K562 (cell line): Measurements from ENCODE around the gene PDE1C. TPM values are rescaled to one million over a fixed set of nuclear protein-coding genes. Genes with fewer than 3 reads are reported as not detected.

Source experiments
- ATAC-seq: fragments of 200-7000 bp; cut with Tn5 transposase; 3 replicates; pipeline ENCODE4 v1.9.1; 2020; ENCODE audit warnings: moderate library complexity
- BruUV-seq: library from RNA; stranded (reverse); fragments of 400-500 nt; replicated peaks from 2 replicates; lab custom pipeline; 2021; lab: Mats Ljungman, UMichigan
- CTCF ChIA-PET: fragments of 300-600 bp; formaldehyde crosslinking; extraction: SDS; loops from one replicate; lab custom pipeline; 2021; ENCODE audit warnings: low intra/inter-chr PET ratio; lab: Yijun Ruan, JAX
- POLR2A ChIA-PET: fragments of 300-600, 350-650 bp; sonication (Branson Sonifier 250); formaldehyde crosslinking; extraction: SDS; loops from one replicate; lab custom pipeline; 2021; ENCODE audit warnings: antibody characterized with exemption, inconsistent platforms; lab: Yijun Ruan, JAX
- DNase-seq, 4 experiments: peaks; one replicate each; pipeline versions ENCODE4 v3.0.0 to v3.0.0-alpha.2; 2011 to 2018; ENCODE audit warnings: low spot score in 3 of 4, mixed read lengths in 3 of 4; ENCODE audit errors: extremely low read depth in 1 of 4
- FAIRE-seq: peaks from 2 replicates; lab custom pipeline; 2011; peaks lifted over from hg19 to GRCh38; lab: Jason Lieb, UNC
- H2AFZ ChIP-seq: 2 replicates; pipeline ENCODE4 v1.6.0; 2011; ENCODE audit warnings: low read depth, low read length, control low read depth, inconsistent platforms
- H3K27ac ChIP-seq: fragments of 200-600 bp; 3 replicates; pipeline ENCODE4 v1.8.0; 2011; ENCODE audit warnings: low read depth, mild to moderate bottlenecking, control low read depth, inconsistent platforms, low read length, moderate library complexity, mixed read lengths; ENCODE audit errors: extremely low read depth
- H3K27me3 ChIP-seq, 2 experiments: fragments of 300-600 bp in 1 of 2; 2 replicates in 1 of 2; 3 replicates in 1 of 2; pipeline versions ENCODE4 v1.6.0 to v1.8.0; 2011; ENCODE audit warnings: inconsistent platforms in 2 of 2, low read length in 2 of 2, mild to moderate bottlenecking in 1 of 2, mixed read lengths in 1 of 2, moderate library complexity in 1 of 2; ENCODE audit not compliant: control insufficient read depth in 2 of 2, insufficient read depth in 2 of 2
- H3K36me3 ChIP-seq: fragments of 300-600 bp; 3 replicates; pipeline ENCODE4 v1.8.0; 2011; ENCODE audit warnings: mild to moderate bottlenecking, low read length, inconsistent platforms; ENCODE audit not compliant: control insufficient read depth, insufficient read depth
- H3K4me1 ChIP-seq, 2 experiments: fragments of 200-600 bp in 1 of 2; replicated peaks in 1 of 2; 2 replicates in 1 of 2; 3 replicates in 1 of 2; pipeline versions ENCODE4 v1.5.1 to v1.8.0; 2011; ENCODE audit warnings: inconsistent platforms in 2 of 2, low read length in 2 of 2, mild to moderate bottlenecking in 1 of 2, mixed read lengths in 1 of 2, moderate library complexity in 1 of 2; ENCODE audit not compliant: control insufficient read depth in 2 of 2, insufficient read depth in 2 of 2
- H3K4me2 ChIP-seq: 2 replicates; pipeline ENCODE4 v1.6.1; 2011; ENCODE audit warnings: low read length, control low read depth, inconsistent platforms, mixed read lengths; ENCODE audit not compliant: insufficient read depth
- H3K4me3 ChIP-seq: fragments of 200-600 bp; sonication (generic), shearing (Covaris generic); 2 replicates; pipeline ENCODE4 v1.5.1; 2016; ENCODE audit warnings: control low read depth, inconsistent platforms
- H3K79me2 ChIP-seq: fragments of 200-600 bp; 3 replicates; pipeline ENCODE4 v1.8.0; 2011; ENCODE audit warnings: low read length, inconsistent platforms; ENCODE audit not compliant: control insufficient read depth, insufficient read depth
- H3K9ac ChIP-seq, 2 experiments: 2 replicates each; pipeline versions ENCODE4 v1.6.0 to v1.6.1; 2011; ENCODE audit warnings: low read depth in 2 of 2, low read length in 2 of 2, control low read depth in 1 of 2, inconsistent platforms in 1 of 2, mild to moderate bottlenecking in 1 of 2, mixed read lengths in 1 of 2; ENCODE audit not compliant: insufficient read depth in 1 of 2
- H3K9me1 ChIP-seq: one replicate; pipeline ENCODE4 v1.6.0; 2011; ENCODE audit warnings: inconsistent platforms, mild to moderate bottlenecking, low read length, moderate library complexity; ENCODE audit not compliant: control insufficient read depth, insufficient read depth
- H3K9me3 ChIP-seq: replicated peaks from 2 replicates; pipeline ENCODE4 v1.5.1; 2011; ENCODE audit warnings: low read depth, low read length, inconsistent platforms; ENCODE audit not compliant: control insufficient read depth, insufficient read depth
- H4K20me1 ChIP-seq: replicated peaks from 2 replicates; pipeline ENCODE4 v1.6.1; 2011; ENCODE audit warnings: low read length, inconsistent platforms, mixed read lengths; ENCODE audit not compliant: control insufficient read depth, insufficient read depth
- BRD9 ChIP-seq: fragments of 450-650 bp; IDR thresholded peaks from 2 replicates; pipeline ENCODE4 v1.6.1; 2018; ENCODE audit warnings: low read depth; ENCODE audit not compliant: partially characterized antibody
- CBX8 ChIP-seq: fragments of 200-600 bp; sonication (generic); IDR thresholded peaks from 2 replicates; pipeline ENCODE4 v1.6.1; 2012; ENCODE audit warnings: borderline replicate concordance, mixed run types, low read depth, mild to moderate bottlenecking, moderate library complexity, mixed read lengths, low read length, control low read depth, inconsistent platforms; ENCODE audit not compliant: poor library complexity, severe bottlenecking; ENCODE audit errors: extremely low read depth
- CCNT2 ChIP-seq: IDR thresholded peaks from 2 replicates; pipeline ENCODE4 v1.6.1; 2011; ENCODE audit warnings: borderline replicate concordance, low read depth, mild to moderate bottlenecking, moderate library complexity, mixed read lengths, low read length; ENCODE audit not compliant: insufficient read length; ENCODE audit errors: extremely low read depth
- CHCHD3 ChIP-seq: fragments of 250-450 bp; sonication (Bioruptor Pico); IDR thresholded peaks from 2 replicates; pipeline ENCODE4 v2.1.2; 2022; ENCODE audit warnings: mild to moderate bottlenecking
- HCFC1 ChIP-seq: IDR thresholded peaks from 2 replicates; pipeline ENCODE4 v1.6.1; 2012; ENCODE audit warnings: low read depth, low read length, improper control_type of control experiment
- HMGN3 ChIP-seq: IDR thresholded peaks from 2 replicates; pipeline ENCODE4 v1.6.1; 2011; ENCODE audit warnings: borderline replicate concordance, low read depth, mild to moderate bottlenecking, mixed read lengths, low read length; ENCODE audit not compliant: insufficient read length; ENCODE audit errors: extremely low read depth
- HSF4 ChIP-seq: fragments of 250-450 bp; sonication (Bioruptor Pico); IDR thresholded peaks from 2 replicates; pipeline ENCODE4 v2.1.2; 2022; ENCODE audit warnings: mild to moderate bottlenecking, moderate library complexity, borderline replicate concordance
- KAT2B ChIP-seq: IDR thresholded peaks from one replicate; pipeline ENCODE4 v1.6.1; 2012; ENCODE audit warnings: low read depth, mild to moderate bottlenecking, control low read depth, inconsistent platforms, low read length, moderate library complexity
- MTA2 ChIP-seq: fragments of 450-650 bp; IDR thresholded peaks from 2 replicates; pipeline ENCODE4 v1.6.1; 2016; ENCODE audit warnings: low read depth
- NR1H2 ChIP-seq: sonication (generic); formaldehyde crosslinking; IDR thresholded peaks from 2 replicates; pipeline ENCODE4 v1.4.0; 2020; ENCODE audit warnings: mild to moderate bottlenecking, missing genetic modification reagents
- SNRNP70 ChIP-seq: fragments of 200-400 bp; formaldehyde crosslinking; optimal IDR thresholded peaks from 2 replicates; pipeline ENCODE3; 2017; ENCODE audit warnings: low read depth, low read length
- SRF ChIP-seq, 2 experiments: fragments of 250-450, 450-650 bp in 1 of 2; sonication (Bioruptor Pico) in 1 of 2; sonication (generic) in 1 of 2; formaldehyde crosslinking; IDR thresholded peaks; 2 replicates each; pipeline versions ENCODE4 v1.5.0 to v1.5.1; 2020 to 2022; ENCODE audit warnings: mild to moderate bottlenecking in 1 of 2, missing genetic modification reagents in 1 of 2
- SRSF1 ChIP-seq: fragments of 200-400 bp; formaldehyde crosslinking; IDR thresholded peaks from 2 replicates; pipeline ENCODE4 v1.6.1; 2017; ENCODE audit warnings: mild to moderate bottlenecking, low read depth, low read length, moderate library complexity
- VEZF1 ChIP-seq: fragments of 200-800 bp; sonication (Bioruptor generic); IDR thresholded peaks from 2 replicates; pipeline ENCODE4 v1.6.1; 2017; ENCODE audit warnings: missing genetic modification characterization, missing compliant biosample characterization
- ZNF76 ChIP-seq: fragments of 250-450 bp; sonication (Bioruptor Pico); IDR thresholded peaks from 2 replicates; pipeline ENCODE4 v1.4.0; 2020; ENCODE audit warnings: mild to moderate bottlenecking, moderate library complexity, borderline replicate concordance
- WGBS: fragments of 100-300 bp; shearing (Covaris generic); methylation state at CpG from one replicate; pipeline ENCODE4 v1.1.6; 2016; ENCODE audit warnings: low coverage, mixed read lengths; ENCODE audit not compliant: insufficient coverage; ENCODE audit errors: missing lambda C conversion rate; 5-methylcytosine and 5-hydroxymethylcytosine counted together
- in situ Hi-C: fragments of 300-500 bp; cut with MboI; formaldehyde crosslinking; loops from 4 replicates; pipeline ENCODE4 v1.15.0; 2018; ENCODE audit warnings: inconsistent platforms, mixed read lengths
- intact Hi-C: fragments of 100-400 bp; cut with micrococcal nuclease; formaldehyde crosslinking; loops from 2 replicates; pipeline ENCODE4 v1.14.2; 2022
- polyA plus RNA-seq, 8 experiments: library from polyadenylated mRNA; depleted of rRNA in 4 of 8; stranded (reverse) in 5 of 8; unstranded in 3 of 8; fragments of >200 nt; fragmentation: Nextera tagmentation in 2 of 8; fragmentation: Illumina TruSeq in 1 of 8; extraction: Ambion mirVana in 2 of 8; extraction: Trizol in 1 of 8; gene quantifications; 2 replicates each; pipeline versions ENCODE4 v1.2.1 to v1.2.3, GENCODE V29; 2011 to 2014; ENCODE audit warnings: inconsistent platforms in 1 of 8, missing spikeins in 1 of 8
- total RNA-seq, 7 experiments: library from RNA; depleted of rRNA in 6 of 7; stranded (reverse); fragments of >200 nt in 6 of 7; fragmentation: Illumina TruSeq in 2 of 7; extraction: Trizol in 2 of 7; gene quantifications; 2 replicates each; pipeline versions ENCODE4 v1.2.1 to v1.2.3, GENCODE V29; 2011 to 2021; ENCODE audit warnings: low replicate concordance in 1 of 7

The PDE1C gene
- total and polyA plus RNA-seq, 9 of the 15 experiments (the other 6 are each of a cell fraction or from before 2014, with no cell fraction given), result under 0.01 to 0.01 TPM; not detected in 7

GRCh38 chr7:31917256-31917655, 153.0 kb downstream of the PDE1C start:
- no peaks in the 10 kb centered on the region for H3K27me3 ChIP-seq
- H3K9me1 ChIP-seq, result no peaks in the 10 kb centered on the region
- H3K36me3 ChIP-seq, result no peaks in the 10 kb centered on the region
- no TSS peak for BruUV-seq
- CTCF ChIA-PET, result no interaction called here
- no peak overlapping the region for H3K27ac ChIP-seq
- FAIRE-seq (no peak), DNase-seq (no peak), ATAC-seq (no peak)
- no peak overlapping the region for H3K4me3 ChIP-seq
- no peaks in the 10 kb centered on the region for H3K9me3 ChIP-seq
- WGBS, result 0% methylated on average over 2 of the region's 2 CpGs
- no peaks in the 10 kb centered on the region for H4K20me1 ChIP-seq
- in situ Hi-C loops (no loop called here), intact Hi-C loops (no loop called here)
- POLR2A ChIA-PET, result interaction anchor here (0.8 kb wide), 1 partner anchor 228 kb away, joined by 4 read pairs; no protein-coding TSS in a partner anchor
- H3K4me1 ChIP-seq, result no peaks in the 10 kb centered on the region
- H3K9ac ChIP-seq, result no peak overlapping the region
- H2AFZ ChIP-seq, result no peak overlapping the region
- no peaks in the 10 kb centered on the region for H3K79me2 ChIP-seq
- no peak overlapping the region for H3K4me2 ChIP-seq
- no peak for TF ChIP-seq HMGN3
- TF ChIP-seq ZNF76 (CRISPR knock-in tag), result no peak
- no peak for TF ChIP-seq SRSF1
- no peak for TF ChIP-seq HCFC1
- TF ChIP-seq, all 486 proteins: peak for 0

- H3K9me1 ChIP-seq, result no peaks in the 10 kb centered on the region
- no TSS peak for BruUV-seq
- POLR2A ChIA-PET, result no interaction called here
- CTCF ChIA-PET, result no interaction called here
- no peaks in the 10 kb centered on the region; the same call in 1 of the 2 replicates for H4K20me1 ChIP-seq
- no peak overlapping the region for H3K4me2 ChIP-seq
- no peak overlapping the region for H3K4me3 ChIP-seq
- H3K9ac ChIP-seq, result no peak overlapping the region
- in situ Hi-C loops, result no loop called here
- no peaks in the 10 kb centered on the region for H3K4me1 ChIP-seq
- ATAC-seq (no peak), DNase-seq (no peak), FAIRE-seq (no peak)
- 0% methylated on average over 1 of the region's 1 CpG for WGBS
- no peaks in the 10 kb centered on the region for H3K9me3 ChIP-seq
- H3K27ac ChIP-seq, result no peak overlapping the region
- no peaks in the 10 kb centered on the region for H3K27me3 ChIP-seq
- no peaks in the 10 kb centered on the region for H3K79me2 ChIP-seq
- intact Hi-C loops, result no loop called here
- H2AFZ ChIP-seq, result no peak overlapping the region
- no peaks in the 10 kb centered on the region for H3K36me3 ChIP-seq
- TF ChIP-seq MTA2 (no peak), VEZF1 (CRISPR knock-in tag) (no peak), CHCHD3 (CRISPR knock-in tag) (no peak), KAT2B (no peak), CBX8 (no peak), SRF (CRISPR knock-in tag; IDR thresholded peaks at IDR 0.05) (no peak), HSF4 (CRISPR knock-in tag) (no peak), BRD9 (no peak), CCNT2 (no peak), NR1H2 (CRISPR knock-in tag) (no peak), SNRNP70 (no peak)
These were observed 160.0 kb downstream of the PDE1C start for GRCh38 chr7:31910191-31910590.
